ENCODE results near the gene TPGS1.

The TPGS1 gene

DNA sequence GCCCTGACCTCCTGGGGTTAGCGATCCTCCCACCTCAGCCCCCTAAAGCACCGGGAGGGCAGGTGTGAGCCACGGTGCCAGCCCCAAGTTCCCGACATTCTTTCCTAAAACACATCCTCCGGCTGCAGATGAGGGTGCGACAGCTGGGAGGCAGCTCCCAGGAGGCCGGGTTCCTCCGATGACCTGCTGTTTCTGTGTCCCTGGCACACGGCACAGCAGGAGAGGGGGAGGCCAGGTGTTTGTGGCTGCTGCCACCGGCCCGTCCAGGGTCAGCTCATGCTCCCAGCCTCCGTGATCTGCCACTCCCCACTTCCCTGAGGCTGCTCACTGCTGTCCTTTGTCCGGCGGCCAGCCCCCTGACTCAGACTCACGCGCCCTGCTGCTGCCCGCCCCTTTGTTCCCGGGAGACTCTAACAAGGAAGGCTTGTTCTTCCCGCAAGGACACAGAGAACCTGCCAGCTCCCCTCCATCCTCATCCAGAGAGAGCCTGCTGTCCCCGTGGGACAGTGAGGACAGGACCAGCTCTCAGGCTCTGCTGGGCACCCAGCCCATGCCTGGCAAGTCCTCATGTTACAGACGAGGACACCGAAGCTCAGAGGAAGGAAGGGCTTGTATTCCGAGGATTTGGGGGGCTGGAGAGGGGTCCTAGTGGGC is 21.6 kb upstream of the TPGS1 start:
- no peak overlapping the region for H3K27ac Mint-ChIP-seq
- no peaks in the 10 kb centered on the region for H3K9me3 Mint-ChIP-seq (ENCODE audit: low read depth)
- H3K4me3 Mint-ChIP-seq: no peak overlapping the region
- H3K27me3 Mint-ChIP-seq: peaks cover 7% of the 10 kb centered on the region
- H3K36me3 Mint-ChIP-seq: no peaks in the 10 kb centered on the region
- peaks cover 8% of the 10 kb centered on the region for H3K4me1 Mint-ChIP-seq (ENCODE audit: low read depth)

DNA sequence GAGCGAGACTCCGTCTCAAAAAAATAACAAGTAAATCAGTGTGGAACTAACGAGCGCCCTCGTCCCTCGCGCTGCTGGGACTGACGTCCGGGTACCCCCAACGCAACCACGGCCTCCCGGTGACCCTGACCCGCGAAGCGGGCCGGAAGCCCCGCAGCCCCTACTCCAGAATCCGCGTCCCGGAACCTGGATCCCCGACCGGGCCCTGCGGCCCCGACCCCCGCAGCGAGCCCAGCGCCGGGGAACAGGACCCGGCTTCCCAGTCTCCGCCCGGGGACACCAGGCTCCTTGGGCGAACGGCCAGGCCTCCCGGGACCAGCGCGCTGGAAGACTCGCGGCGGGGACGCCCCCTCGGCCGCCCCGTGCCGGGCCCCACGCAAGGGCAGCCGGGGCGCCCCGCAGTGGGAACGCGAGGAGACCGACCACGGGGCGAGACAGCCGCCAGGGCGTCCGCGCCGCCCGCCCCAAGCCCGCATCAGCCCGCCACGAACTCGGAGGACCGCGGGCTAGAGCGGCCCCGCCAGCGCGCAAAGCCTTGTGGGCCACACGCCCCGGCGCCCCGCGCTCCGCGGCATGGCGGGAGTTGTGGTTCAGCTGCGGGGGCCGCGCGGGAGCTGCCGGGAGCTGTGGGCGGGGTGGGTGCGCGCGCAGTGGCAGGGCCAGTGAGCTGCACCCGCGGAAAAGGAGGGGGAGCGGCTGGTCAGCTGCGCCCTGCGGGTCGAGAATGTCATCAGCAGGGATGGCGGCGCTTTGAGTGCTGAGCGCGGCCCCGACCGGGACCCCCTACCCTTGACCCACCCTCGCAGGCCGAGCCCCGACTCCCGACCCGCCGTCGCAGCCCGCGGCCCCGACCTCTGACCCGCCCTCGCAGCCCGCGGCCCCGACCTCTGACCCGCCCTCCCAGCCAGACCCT is 18.5 kb upstream of the TPGS1 start:
- H3K4me3 Mint-ChIP-seq: peak overlapping the region; percentile 84
- peak overlapping the region; percentile 92 for H3K27ac Mint-ChIP-seq
- H3K36me3 Mint-ChIP-seq: no peaks in the 10 kb centered on the region
- H3K4me1 Mint-ChIP-seq (ENCODE audit: low read depth): peaks cover 10% of the 10 kb centered on the region
- no peaks in the 10 kb centered on the region for H3K9me3 Mint-ChIP-seq (ENCODE audit: low read depth)
- peaks cover 6% of the 10 kb centered on the region for H3K27me3 Mint-ChIP-seq

DNA sequence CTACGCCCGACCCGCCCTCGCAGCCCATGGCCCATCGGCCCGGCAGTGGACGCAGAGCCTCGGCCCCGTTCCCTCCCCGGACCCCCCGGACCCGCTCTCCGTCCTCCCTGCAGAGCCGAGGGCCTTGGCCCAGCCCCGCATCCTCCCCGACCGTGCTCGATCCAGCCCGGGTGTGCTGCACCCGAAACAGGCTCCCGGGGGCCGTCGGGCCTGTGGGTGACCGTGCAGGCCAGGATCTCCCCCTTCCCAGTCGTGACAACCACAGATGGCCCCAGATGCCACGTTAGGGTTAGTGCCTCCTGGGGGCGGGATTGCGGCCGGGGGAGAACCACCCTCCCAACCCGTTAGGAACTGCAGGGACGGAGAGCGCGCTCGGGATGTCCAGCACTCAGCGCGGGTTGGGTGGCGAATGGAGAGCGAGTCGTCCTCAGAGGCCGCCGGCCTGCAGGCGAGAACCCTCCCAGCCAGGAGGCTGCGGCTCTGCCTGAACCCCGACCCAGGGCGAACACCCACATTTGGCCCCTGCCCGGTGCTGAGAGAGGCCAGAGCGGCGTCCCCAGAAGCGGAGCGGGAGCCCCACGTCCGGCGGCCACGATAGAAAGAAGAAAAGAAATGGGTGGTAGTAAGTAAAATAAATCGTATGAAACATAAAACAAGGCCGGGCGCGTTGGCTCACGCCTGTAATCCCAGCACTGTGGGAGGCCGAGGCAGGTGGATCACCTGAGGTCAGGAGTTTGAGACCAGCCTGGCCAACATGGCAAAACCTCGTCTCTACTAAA is 17.7 kb upstream of the TPGS1 start:
- Mint-ChIP-seq H3K4me1 (ENCODE audit: low read depth) (peaks cover 10% of the 10 kb centered on the region), H3K9me3 (ENCODE audit: low read depth) (no peaks in the 10 kb centered on the region), H3K36me3 (no peaks in the 10 kb centered on the region), H3K27me3 (peaks cover 4% of the 10 kb centered on the region), H3K27ac (no peak overlapping the region), H3K4me3 (peak overlapping the region; percentile 72)

DNA sequence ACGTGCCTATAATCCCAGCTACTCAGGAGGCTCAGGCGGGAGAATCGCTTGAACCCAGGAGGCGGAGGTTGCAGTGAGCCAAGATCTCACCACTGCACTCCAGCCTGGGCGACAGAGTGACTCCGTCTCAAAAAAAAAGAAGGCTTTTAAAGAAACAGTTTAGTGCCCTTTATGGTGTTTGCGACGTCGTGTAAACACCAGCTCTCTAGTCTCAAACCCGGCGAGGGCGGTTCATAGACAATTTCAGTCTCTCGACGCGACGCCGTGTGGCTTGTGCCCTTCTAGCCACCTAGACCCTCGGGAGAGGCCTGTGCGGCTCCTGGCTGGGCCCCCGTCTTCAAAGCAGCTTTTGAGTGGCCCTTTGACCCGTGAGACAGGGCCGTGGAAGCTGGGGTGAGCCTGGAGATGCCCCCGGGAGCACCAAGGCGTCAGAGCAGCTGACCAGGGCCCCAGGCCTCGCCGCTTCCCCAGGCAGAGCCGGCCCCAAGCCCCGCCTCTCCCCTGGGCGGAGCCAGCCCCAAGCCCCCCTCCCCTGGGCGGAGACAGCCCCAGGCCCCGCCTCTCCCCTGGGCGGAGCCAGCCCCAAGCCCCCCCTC is 16.1 kb upstream of the TPGS1 start:
- H3K36me3 Mint-ChIP-seq: no peaks in the 10 kb centered on the region
- H3K27ac Mint-ChIP-seq: no peak overlapping the region
- peaks cover 13% of the 10 kb centered on the region for H3K4me1 Mint-ChIP-seq (ENCODE audit: low read depth)
- H3K9me3 Mint-ChIP-seq (ENCODE audit: low read depth): no peaks in the 10 kb centered on the region
- H3K4me3 Mint-ChIP-seq: no peak overlapping the region
- H3K27me3 Mint-ChIP-seq: peaks cover under 1% of the 10 kb centered on the region

DNA sequence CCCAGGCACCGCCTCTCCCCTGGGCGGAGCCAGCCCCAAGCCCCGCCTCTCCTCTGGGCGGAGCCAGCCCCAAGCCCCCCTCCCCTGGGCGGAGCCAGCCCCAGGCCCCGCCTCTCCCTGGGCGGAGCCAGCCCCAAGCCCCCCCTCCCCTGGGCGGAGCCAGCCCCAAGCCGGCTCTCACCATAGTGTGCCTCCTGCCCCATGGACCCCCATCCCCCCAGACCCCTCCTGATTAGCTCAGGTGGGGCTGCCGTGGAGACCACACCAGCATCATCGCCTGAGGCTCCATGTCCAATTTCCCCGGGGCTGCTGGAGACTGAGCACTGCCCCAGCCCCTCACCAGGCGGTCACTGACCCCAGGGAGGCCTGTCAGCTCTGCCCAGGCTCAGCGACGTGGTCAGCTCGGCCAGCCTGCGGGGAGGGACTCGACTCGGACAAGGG is 15.2 kb upstream of the TPGS1 start:
- Mint-ChIP-seq H3K4me1 (ENCODE audit: low read depth) (peaks cover 13% of the 10 kb centered on the region), H3K27ac (no peak overlapping the region), H3K36me3 (no peaks in the 10 kb centered on the region), H3K27me3 (no peaks in the 10 kb centered on the region), H3K9me3 (ENCODE audit: low read depth) (no peaks in the 10 kb centered on the region), H3K4me3 (no peak overlapping the region)

DNA sequence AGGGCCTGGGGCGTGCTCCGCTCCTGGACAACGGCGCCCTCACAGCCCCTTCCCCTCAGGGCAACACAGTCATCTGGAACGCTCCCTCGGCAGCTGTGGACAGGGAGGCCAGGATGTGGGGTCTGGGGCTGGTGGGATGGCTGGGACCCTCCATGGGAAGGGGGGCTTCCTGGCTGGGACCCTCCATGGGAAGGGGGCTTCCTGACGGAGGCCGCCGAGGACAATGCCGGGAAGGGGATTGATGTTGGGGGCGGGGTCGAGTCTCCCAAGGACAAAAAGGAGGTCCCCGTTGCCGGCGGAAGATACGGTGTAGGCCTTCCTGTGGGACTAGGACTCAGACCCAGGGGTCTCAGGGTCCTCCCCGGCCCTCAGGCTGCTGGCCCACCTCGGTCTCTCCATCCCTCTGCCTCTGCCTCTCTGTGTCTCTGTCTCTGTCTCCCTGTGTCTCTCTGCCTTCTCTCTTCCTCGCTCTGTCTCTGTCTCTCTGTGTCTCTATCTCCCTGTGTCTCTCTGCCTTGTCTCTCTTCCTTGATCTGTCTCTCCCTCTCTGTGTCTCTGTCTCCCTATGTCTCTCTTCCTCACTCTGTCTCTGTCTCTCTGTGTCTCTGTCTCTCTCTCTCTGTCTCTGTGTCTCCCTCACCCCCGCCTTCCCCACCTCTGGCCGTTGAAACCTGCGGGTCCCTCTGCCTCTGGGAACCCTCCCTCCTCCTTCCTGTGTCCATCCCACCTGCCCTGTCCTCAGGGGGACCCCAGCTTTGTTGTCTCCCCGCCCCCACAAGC is 13.7 kb upstream of the TPGS1 start:
- Mint-ChIP-seq H3K9me3 (ENCODE audit: low read depth) (no peaks in the 10 kb centered on the region), H3K36me3 (no peaks in the 10 kb centered on the region), H3K4me1 (ENCODE audit: low read depth) (peaks cover 10% of the 10 kb centered on the region), H3K27ac (peak overlapping the region; percentile 69), H3K4me3 (no peak overlapping the region), H3K27me3 (no peaks in the 10 kb centered on the region)

DNA sequence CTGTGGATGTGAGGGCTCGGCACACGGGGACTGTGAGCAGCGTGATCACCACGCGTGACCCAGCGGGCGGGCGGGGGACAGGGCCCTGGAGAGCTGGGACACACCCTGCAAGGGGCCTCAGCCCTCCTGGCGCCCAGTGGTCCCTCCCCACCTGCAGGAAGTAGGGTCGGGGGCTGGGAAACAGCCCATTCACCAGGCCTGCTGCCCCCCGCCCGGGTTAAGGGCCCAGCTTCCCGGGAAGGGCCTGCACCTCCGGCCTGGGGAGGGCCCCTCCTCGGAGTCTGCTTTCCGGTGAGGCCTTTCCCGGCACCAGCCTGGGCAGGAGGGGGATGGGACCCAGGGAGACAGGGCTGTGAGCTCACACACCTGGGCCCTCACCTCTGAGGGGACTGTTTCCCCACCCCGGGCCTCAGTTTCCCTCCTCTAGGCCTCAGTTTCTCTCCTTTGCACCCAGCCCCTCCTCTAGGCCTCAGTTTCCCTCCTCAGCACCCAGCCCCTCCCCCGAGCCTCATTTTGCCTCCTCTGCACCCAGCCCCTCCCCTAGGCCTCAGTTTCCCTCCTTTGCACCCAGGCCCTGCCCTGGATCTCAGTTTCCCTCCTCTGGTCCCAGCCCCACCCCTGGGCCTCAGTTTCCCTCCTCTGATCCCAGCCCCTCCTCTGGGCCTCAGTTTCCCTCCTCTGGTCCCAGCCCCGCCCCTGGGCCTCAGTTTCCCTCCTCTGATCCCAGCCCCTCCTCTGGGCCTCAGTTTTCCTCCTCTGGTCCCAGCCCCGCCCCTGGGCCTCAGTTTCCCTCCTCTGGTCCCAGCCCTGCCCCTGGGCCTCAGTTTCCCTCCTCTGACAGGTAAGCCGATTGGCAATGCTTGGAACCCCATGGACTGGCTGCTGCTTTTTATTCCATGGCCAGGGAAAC is 12.9 kb upstream of the TPGS1 start:
- Mint-ChIP-seq H3K4me1 (ENCODE audit: low read depth) (peaks cover 12% of the 10 kb centered on the region), H3K36me3 (no peaks in the 10 kb centered on the region), H3K27me3 (peaks cover 4% of the 10 kb centered on the region), H3K4me3 (no peak overlapping the region), H3K9me3 (ENCODE audit: low read depth) (no peaks in the 10 kb centered on the region), H3K27ac (no peak overlapping the region)

DNA sequence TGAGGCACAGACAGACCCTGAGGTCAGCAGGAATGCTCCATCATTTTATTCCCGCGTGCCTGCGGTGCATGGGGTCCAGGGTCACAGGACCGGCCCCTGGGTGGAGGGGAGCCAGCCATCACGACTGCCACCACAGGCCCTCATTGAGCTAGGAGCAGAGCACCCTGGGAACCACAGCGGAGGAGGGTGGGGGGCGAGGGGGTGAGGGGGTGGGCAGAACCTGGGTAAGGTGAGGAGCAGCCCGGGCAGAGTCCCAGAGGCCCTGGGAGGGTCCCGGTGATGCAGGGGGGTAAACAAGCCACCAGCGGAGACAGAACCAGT is 12.3 kb upstream of the TPGS1 start:
- Mint-ChIP-seq H3K27ac (no peak overlapping the region), H3K4me1 (ENCODE audit: low read depth) (peaks cover 12% of the 10 kb centered on the region), H3K9me3 (ENCODE audit: low read depth) (no peaks in the 10 kb centered on the region), H3K4me3 (no peak overlapping the region), H3K36me3 (no peaks in the 10 kb centered on the region), H3K27me3 (peaks cover 5% of the 10 kb centered on the region)

DNA sequence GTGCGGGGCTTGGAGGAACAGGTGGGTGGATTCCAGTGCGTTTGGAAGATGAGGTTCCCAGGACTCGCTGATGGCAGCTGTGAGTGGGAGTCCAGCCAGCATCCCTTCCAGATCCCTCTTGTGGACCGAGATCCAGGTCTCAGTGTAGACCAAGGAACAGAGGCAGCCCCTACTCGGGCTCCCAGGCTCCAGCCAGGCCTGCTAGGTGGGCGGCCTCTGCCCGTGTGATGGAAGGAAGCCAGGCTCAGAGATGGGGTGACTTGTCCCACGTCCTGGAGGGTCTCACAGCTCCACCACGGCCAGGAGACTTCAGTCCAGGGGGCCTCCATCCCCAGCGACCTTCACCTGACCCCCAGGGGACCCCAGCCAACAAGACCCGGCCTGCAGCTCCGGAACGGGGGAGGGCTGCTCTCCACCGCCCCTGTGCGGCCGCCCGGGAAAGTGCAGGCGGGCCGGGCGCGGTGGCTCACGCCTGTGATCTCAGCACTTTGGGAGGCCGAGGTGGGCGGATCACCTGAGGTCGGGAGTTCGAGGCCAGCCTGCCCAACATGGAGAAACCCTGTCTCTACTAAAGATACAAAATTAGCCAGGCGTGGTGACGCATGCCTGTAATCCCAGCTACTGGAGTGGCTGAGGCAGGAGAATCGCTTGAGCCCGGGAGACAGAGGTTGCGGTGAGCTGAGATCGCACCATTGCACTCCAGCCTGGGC is 11.7 kb upstream of the TPGS1 start:
- H3K9me3 Mint-ChIP-seq (ENCODE audit: low read depth): no peaks in the 10 kb centered on the region
- H3K4me3 Mint-ChIP-seq: peak overlapping the region; percentile 27
- no peaks in the 10 kb centered on the region for H3K36me3 Mint-ChIP-seq
- peaks cover 9% of the 10 kb centered on the region for H3K4me1 Mint-ChIP-seq (ENCODE audit: low read depth)
- H3K27ac Mint-ChIP-seq: no peak overlapping the region
- peaks cover 5% of the 10 kb centered on the region for H3K27me3 Mint-ChIP-seq

DNA sequence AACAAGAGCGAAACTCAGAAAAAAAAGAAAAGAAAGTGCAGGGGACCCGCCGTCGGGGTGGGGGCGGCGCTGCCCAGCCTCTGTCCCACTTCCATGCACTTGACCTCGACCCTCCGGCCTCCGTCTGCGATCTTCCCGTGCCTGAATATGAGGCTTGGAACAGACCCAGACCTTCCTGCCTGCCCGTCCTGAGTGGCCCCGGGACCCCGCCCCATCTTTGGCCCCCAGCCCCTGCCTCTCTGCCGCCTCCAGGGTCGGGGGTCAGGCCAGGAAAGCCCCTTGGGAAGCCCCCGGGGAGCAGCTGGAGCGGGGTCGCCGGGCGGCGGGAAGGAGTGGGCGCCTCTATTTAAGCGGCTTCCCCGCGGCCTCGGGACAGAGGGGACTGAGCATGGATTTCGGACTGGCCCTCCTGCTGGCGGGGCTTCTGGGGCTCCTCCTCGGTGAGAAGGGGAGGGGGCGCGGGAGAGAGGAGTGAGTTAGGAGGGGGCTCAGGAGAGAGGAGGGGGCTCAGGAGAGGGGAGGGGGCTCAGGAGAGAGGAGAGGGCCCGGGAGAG is 11.1 kb upstream of the TPGS1 start, which contains the start of gene MADCAM1:
TSS of gene MADCAM1 (plus strand) at position 375 of the 554 bp plus-strand sequence. CDS start at position 389, 14 bp downstream.
- H3K27me3 Mint-ChIP-seq: peaks cover 5% of the 10 kb centered on the region
- no peak within 1 kb of the TSS for H3K27ac Mint-ChIP-seq
- H3K4me3 Mint-ChIP-seq: peak within 1 kb of the TSS; percentile 27
- peaks cover 9% of the 10 kb centered on the region for H3K4me1 Mint-ChIP-seq (ENCODE audit: low read depth)
- no peaks in the 10 kb centered on the region for H3K36me3 Mint-ChIP-seq
- no peaks in the 10 kb centered on the region for H3K9me3 Mint-ChIP-seq (ENCODE audit: low read depth)

DNA sequence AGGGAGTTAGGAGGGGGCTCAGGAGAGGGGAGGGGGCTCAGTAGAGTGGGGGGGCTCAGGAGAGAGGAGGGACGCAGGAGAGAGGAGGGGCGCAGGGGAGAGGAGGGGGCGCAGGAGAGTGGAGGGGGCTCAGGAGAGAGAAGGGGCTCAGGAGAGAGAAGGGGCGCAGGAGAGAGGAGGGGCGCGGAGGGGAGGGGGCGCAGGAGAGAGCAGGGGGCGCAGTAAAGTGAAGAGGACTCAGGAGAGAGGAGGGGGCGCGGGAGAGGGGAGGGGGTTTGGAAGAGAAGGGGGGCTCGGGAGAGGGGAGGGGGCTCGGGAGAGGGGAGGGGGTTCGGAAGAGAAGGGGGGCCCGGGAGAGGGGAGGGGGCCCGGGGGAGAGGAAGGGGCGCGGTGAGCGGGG is 10.3 kb upstream of the TPGS1 start:
- no peak overlapping the region for H3K27ac Mint-ChIP-seq
- H3K9me3 Mint-ChIP-seq (ENCODE audit: low read depth): no peaks in the 10 kb centered on the region
- peaks cover 5% of the 10 kb centered on the region for H3K27me3 Mint-ChIP-seq
- peaks cover 9% of the 10 kb centered on the region for H3K4me1 Mint-ChIP-seq (ENCODE audit: low read depth)
- H3K4me3 Mint-ChIP-seq: no peak overlapping the region
- no peaks in the 10 kb centered on the region for H3K36me3 Mint-ChIP-seq

DNA sequence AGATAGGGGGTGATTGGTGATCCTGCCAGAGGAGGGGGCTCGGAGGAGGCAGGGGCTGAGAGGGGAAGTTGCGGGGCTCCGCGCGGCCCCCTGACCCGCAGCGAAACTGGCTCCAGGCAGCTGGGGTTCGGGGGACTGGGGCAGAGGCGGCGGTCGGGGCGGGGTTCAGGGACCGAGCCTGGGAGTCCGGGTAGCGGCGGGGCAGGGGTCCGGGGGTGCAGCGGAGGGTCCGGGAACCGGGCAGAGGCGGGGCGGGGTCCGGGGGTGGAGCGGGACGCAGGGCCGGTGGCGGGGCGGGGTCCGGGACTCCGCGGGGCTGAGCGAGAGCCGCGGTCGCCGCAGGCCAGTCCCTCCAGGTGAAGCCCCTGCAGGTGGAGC is 9.8 kb upstream of the TPGS1 start:
- Mint-ChIP-seq H3K36me3 (no peaks in the 10 kb centered on the region), H3K4me1 (ENCODE audit: low read depth) (peaks cover 9% of the 10 kb centered on the region), H3K27me3 (peaks cover 5% of the 10 kb centered on the region), H3K9me3 (ENCODE audit: low read depth) (no peaks in the 10 kb centered on the region), H3K4me3 (no peak overlapping the region), H3K27ac (no peak overlapping the region)

Data from activated naive CD8-positive, alpha-beta T cell (primary cell).